ENCODE results near the gene RPS21.

- TF ChIP-seq, protein P1, sequence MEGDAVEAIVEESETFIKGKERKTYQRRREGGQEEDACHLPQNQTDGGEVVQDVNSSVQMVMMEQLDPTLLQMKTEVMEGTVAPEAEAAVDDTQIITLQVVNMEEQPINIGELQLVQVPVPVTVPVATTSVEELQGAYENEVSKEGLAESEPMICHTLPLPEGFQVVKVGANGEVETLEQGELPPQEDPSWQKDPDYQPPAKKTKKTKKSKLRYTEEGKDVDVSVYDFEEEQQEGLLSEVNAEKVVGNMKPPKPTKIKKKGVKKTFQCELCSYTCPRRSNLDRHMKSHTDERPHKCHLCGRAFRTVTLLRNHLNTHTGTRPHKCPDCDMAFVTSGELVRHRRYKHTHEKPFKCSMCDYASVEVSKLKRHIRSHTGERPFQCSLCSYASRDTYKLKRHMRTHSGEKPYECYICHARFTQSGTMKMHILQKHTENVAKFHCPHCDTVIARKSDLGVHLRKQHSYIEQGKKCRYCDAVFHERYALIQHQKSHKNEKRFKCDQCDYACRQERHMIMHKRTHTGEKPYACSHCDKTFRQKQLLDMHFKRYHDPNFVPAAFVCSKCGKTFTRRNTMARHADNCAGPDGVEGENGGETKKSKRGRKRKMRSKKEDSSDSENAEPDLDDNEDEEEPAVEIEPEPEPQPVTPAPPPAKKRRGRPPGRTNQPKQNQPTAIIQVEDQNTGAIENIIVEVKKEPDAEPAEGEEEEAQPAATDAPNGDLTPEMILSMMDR (IDR thresholded peaks at IDR 0.05 in 2 of 3, conservative IDR thresholded peaks at IDR 0.05 in 1 of 3; ENCODE audit: borderline replicate concordance in 1 of 3, insufficient read depth in 1 of 3, low read depth in 2 of 3, low read length in 2 of 3) = no peak
- no peak for TF ChIP-seq SIN3A (IDR thresholded peaks at IDR 0.05; ENCODE audit: low read depth)
- TF ChIP-seq EZH2 (IDR thresholded peaks at IDR 0.05) = no peak
- TF ChIP-seq, protein P2, sequence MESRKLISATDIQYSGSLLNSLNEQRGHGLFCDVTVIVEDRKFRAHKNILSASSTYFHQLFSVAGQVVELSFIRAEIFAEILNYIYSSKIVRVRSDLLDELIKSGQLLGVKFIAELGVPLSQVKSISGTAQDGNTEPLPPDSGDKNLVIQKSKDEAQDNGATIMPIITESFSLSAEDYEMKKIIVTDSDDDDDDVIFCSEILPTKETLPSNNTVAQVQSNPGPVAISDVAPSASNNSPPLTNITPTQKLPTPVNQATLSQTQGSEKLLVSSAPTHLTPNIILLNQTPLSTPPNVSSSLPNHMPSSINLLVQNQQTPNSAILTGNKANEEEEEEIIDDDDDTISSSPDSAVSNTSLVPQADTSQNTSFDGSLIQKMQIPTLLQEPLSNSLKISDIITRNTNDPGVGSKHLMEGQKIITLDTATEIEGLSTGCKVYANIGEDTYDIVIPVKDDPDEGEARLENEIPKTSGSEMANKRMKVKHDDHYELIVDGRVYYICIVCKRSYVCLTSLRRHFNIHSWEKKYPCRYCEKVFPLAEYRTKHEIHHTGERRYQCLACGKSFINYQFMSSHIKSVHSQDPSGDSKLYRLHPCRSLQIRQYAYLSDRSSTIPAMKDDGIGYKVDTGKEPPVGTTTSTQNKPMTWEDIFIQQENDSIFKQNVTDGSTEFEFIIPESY (IDR thresholded peaks at IDR 0.05; ENCODE audit: extremely low read depth, insufficient replicate concordance, low read length) = no peak
- no peak for TF ChIP-seq POLR2A (IDR thresholded peaks at IDR 0.05; ENCODE audit: borderline replicate concordance, extremely low read depth, insufficient read depth, insufficient read length)
- no peak for TF ChIP-seq ATF3 (IDR thresholded peaks at IDR 0.05)
- TF ChIP-seq, protein P3, sequence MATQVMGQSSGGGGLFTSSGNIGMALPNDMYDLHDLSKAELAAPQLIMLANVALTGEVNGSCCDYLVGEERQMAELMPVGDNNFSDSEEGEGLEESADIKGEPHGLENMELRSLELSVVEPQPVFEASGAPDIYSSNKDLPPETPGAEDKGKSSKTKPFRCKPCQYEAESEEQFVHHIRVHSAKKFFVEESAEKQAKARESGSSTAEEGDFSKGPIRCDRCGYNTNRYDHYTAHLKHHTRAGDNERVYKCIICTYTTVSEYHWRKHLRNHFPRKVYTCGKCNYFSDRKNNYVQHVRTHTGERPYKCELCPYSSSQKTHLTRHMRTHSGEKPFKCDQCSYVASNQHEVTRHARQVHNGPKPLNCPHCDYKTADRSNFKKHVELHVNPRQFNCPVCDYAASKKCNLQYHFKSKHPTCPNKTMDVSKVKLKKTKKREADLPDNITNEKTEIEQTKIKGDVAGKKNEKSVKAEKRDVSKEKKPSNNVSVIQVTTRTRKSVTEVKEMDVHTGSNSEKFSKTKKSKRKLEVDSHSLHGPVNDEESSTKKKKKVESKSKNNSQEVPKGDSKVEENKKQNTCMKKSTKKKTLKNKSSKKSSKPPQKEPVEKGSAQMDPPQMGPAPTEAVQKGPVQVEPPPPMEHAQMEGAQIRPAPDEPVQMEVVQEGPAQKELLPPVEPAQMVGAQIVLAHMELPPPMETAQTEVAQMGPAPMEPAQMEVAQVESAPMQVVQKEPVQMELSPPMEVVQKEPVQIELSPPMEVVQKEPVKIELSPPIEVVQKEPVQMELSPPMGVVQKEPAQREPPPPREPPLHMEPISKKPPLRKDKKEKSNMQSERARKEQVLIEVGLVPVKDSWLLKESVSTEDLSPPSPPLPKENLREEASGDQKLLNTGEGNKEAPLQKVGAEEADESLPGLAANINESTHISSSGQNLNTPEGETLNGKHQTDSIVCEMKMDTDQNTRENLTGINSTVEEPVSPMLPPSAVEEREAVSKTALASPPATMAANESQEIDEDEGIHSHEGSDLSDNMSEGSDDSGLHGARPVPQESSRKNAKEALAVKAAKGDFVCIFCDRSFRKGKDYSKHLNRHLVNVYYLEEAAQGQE (IDR thresholded peaks at IDR 0.05; ENCODE audit: low read depth) = no peak
- no peak for TF ChIP-seq POLR2AphosphoS5 (IDR thresholded peaks at IDR 0.05; ENCODE audit: low read depth, low read length)
- no peak for TF ChIP-seq SP1 (IDR thresholded peaks at IDR 0.05; ENCODE audit: low read depth)
- TF ChIP-seq, protein P4, sequence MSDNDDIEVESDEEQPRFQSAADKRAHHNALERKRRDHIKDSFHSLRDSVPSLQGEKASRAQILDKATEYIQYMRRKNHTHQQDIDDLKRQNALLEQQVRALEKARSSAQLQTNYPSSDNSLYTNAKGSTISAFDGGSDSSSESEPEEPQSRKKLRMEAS (IDR thresholded peaks at IDR 0.05) = no peak
- TF ChIP-seq TCF7L2 (IDR thresholded peaks at IDR 0.05; ENCODE audit: borderline replicate concordance, extremely low read depth, insufficient read depth, insufficient read length) = no peak
- TF ChIP-seq JUND (IDR thresholded peaks at IDR 0.05) = no peak
Measured at GRCh38 chr20:62425281-62426058, 38.6 kb downstream of the RPS21 start.

Data from HCT116 (cell line).